Measurements from ENCODE around the gene RPL35.
A peak's percentile ranks its signal among the peaks of the same experiment; 100 is the strongest.

Gene RPL35

DNA sequence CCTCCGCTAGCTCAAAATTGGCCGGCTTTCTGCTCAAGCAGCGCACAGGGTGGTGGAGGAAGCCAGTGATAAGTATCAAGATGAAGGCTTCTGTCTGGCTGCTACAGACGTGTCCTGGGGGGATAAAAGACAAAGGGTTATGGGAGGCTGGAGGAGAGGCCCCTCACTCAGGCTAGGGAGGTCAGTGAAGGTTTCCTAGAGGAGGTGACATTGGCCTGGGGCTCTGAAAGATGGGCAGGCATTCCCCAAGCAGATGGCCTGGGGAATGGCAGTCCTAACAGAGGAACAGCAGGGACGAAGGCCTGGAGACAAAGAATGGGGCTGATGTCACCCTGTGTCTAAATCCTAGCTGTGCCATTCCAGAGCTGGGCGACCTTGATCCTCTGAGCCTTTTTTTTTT, 52.5 kb downstream of the RPL35 start:
- peak overlapping the region in 1 of 3 experiments; percentile 76 for H3K27ac Mint-ChIP-seq
- no peaks in the 10 kb centered on the region for H3K9me3 Mint-ChIP-seq
- H3K27me3 Mint-ChIP-seq (ENCODE audit: low read depth), result no peaks in the 10 kb centered on the region
- H3K36me3 Mint-ChIP-seq (ENCODE audit: low read depth), result peaks cover 4% of the 10 kb centered on the region
- H3K4me3 Mint-ChIP-seq, result no peak overlapping the region
- peaks cover 48% of the 10 kb centered on the region for H3K4me1 Mint-ChIP-seq
- no peak for TF ChIP-seq CTCF (IDR thresholded peaks at IDR 0.05; ENCODE audit: unreplicated experiment in 3 of 3)

- Mint-ChIP-seq H3K4me3 (no peak overlapping the region), H3K9me3 (no peaks in the 10 kb centered on the region), H3K4me1 (peaks cover 40% of the 10 kb centered on the region), H3K36me3 (ENCODE audit: low read depth) (peaks cover 4% of the 10 kb centered on the region), H3K27ac (peak overlapping the region in 1 of 3 experiments; percentile 43), H3K27me3 (ENCODE audit: low read depth) (no peaks in the 10 kb centered on the region)
- no peak for TF ChIP-seq CTCF (IDR thresholded peaks at IDR 0.05; ENCODE audit: unreplicated experiment in 3 of 3)
These were observed 53.4 kb downstream of the RPL35 start for GRCh38 chr9:124808246-124808956.
